ENCODE data around the gene DNAH6.

DNAH6 gene

GRCh38 chr2:84491741-84492140 is 24.6 kb upstream of the DNAH6 start:
- FAIRE-seq (no peak), DNase-seq (ENCODE audit: insufficient read length, low spot score) (no peak)
- no peak for TF ChIP-seq CTCF (IDR thresholded peaks at IDR 0.05; ENCODE audit: insufficient read depth, missing control alignments)

GRCh38 chr2:84492571-84492970 is 23.7 kb upstream of the DNAH6 start:
- FAIRE-seq: no peak
- DNase-seq (ENCODE audit: insufficient read length, low spot score): no peak
- no peak for TF ChIP-seq CTCF (IDR thresholded peaks at IDR 0.05; ENCODE audit: insufficient read depth, missing control alignments)

GRCh38 chr2:84493514-84493913 is 22.8 kb upstream of the DNAH6 start:
- DNase-seq (ENCODE audit: insufficient read length, low spot score) (no peak), FAIRE-seq (no peak)
- no peak for TF ChIP-seq CTCF (IDR thresholded peaks at IDR 0.05; ENCODE audit: insufficient read depth, missing control alignments)

- DNase-seq (ENCODE audit: insufficient read length, low spot score): no peak
- no peak for FAIRE-seq
- TF ChIP-seq CTCF (IDR thresholded peaks at IDR 0.05; ENCODE audit: insufficient read depth, missing control alignments): no peak
Measured at GRCh38 chr2:84494070-84494469, 22.2 kb upstream of the DNAH6 start.

- DNase-seq (ENCODE audit: insufficient read length, low spot score): no peak
- FAIRE-seq: peak; percentile 83
- peak; percentile 75 for TF ChIP-seq CTCF (IDR thresholded peaks at IDR 0.05; ENCODE audit: insufficient read depth, missing control alignments)
Measured at GRCh38 chr2:84495539-84496146, 20.7 kb upstream of the DNAH6 start.

GRCh38 chr2:84496386-84496785 is 19.9 kb upstream of the DNAH6 start:
- FAIRE-seq (no peak), DNase-seq (ENCODE audit: insufficient read length, low spot score) (no peak)
- no peak for TF ChIP-seq CTCF (IDR thresholded peaks at IDR 0.05; ENCODE audit: insufficient read depth, missing control alignments)

GRCh38 chr2:84497285-84497684 is 19.0 kb upstream of the DNAH6 start:
- DNase-seq (ENCODE audit: insufficient read length, low spot score) (no peak), FAIRE-seq (no peak)
- TF ChIP-seq CTCF (IDR thresholded peaks at IDR 0.05; ENCODE audit: insufficient read depth, missing control alignments): no peak
